ENCODE measurements around the gene CACNA1B. TPM values are rescaled to one million over a fixed set of nuclear protein-coding genes. Genes with fewer than 3 reads are reported as not detected.

The CACNA1B gene
- total RNA-seq, 1 experiment from 2014 or later = 7.8 TPM

GRCh38 chr9:138022121-138022741, 144.6 kb downstream of the CACNA1B start:
- no peaks in the 10 kb centered on the region for H3K79me1 ChIP-seq (ENCODE audit: insufficient read depth, low read depth, low read length, poor library complexity, severe bottlenecking)
- no peak overlapping the region for H4K8ac ChIP-seq (replicated peaks; ENCODE audit: insufficient read length, low read depth, low read length)
- H3K23me2 ChIP-seq (ENCODE audit: insufficient read length, low read depth, low read length, poor library complexity, severe bottlenecking) = peaks cover 4% of the 10 kb centered on the region
- Mint-ChIP-seq H3K27me3 (ENCODE audit: low read depth) (peaks cover 10% of the 10 kb centered on the region), H3K9me3 (no peaks in the 10 kb centered on the region; a peak in 1 of 5 replicates), H3K27ac (no peak overlapping the region; a peak in 1 of 7 replicates), H3K4me3 (peak overlapping the region; percentile 55 to 69), H3K36me3 (ENCODE audit: insufficient read depth in 1 of 3, low read depth in 3 of 3) (peaks cover 15 to 18% (median 17%) of the 10 kb centered on the region in 3 experiments), H3K4me1 (peaks cover 3 to 6% of the 10 kb centered on the region in 2 experiments)
- peak; percentile 83 for TF ChIP-seq CTCF (conservative IDR thresholded peaks at IDR 0.05)
- no peak overlapping the region for H3K14ac ChIP-seq (ENCODE audit: insufficient read depth, low read length)
- DNase-seq = peak; percentile 92
- no peak overlapping the region for H2BK12ac ChIP-seq (ENCODE audit: insufficient read length, low read depth, low read length)
- no peaks in the 10 kb centered on the region for H3K9me3 ChIP-seq (ENCODE audit: control insufficient read depth, low read depth, low read length)
- peak overlapping the region; percentile 14 for H3K4me2 ChIP-seq (ENCODE audit: insufficient read depth, insufficient read length, low read length)
- no peak overlapping the region for H2BK120ac ChIP-seq (ENCODE audit: low read depth, low read length, poor library complexity, severe bottlenecking)
- H2BK5ac ChIP-seq (ENCODE audit: insufficient read length, low read length) = no peak overlapping the region
- WGBS (ENCODE audit: extremely low coverage, insufficient read length, low lambda C conversion rate) = no CpG with 5 or more reads among the region's 17 CpGs
- no peak overlapping the region for H3K18ac ChIP-seq (ENCODE audit: insufficient read length, low read depth, low read length)
- no peak overlapping the region for H3T11ph ChIP-seq (ENCODE audit: low read length)
- H3K9ac ChIP-seq (ENCODE audit: extremely low read depth, insufficient read length, low read length) = no peak overlapping the region
- H3K27ac ChIP-seq (ENCODE audit: insufficient read length, low read depth, low read length) = no peak overlapping the region
- no peak overlapping the region for H2BK20ac ChIP-seq (ENCODE audit: low read depth, low read length, poor library complexity, severe bottlenecking)
- no peaks in the 10 kb centered on the region for H4K20me1 ChIP-seq (ENCODE audit: control insufficient read depth, insufficient read depth, insufficient read length)
- no peak overlapping the region for H3K4ac ChIP-seq (ENCODE audit: low read depth, low read length)
- H2AK5ac ChIP-seq (ENCODE audit: insufficient read length, low read length) = no peak overlapping the region
- no peak overlapping the region for H2AFZ ChIP-seq (ENCODE audit: low read length)
- no peak overlapping the region for H3K23ac ChIP-seq (ENCODE audit: insufficient read length, low read depth, low read length)
- no peaks in the 10 kb centered on the region for H3K4me1 ChIP-seq (ENCODE audit: insufficient read depth, low read length)
- no peak overlapping the region for H3K56ac ChIP-seq (ENCODE audit: insufficient read length, low read depth, low read length)
- H4K5ac ChIP-seq (ENCODE audit: insufficient read length, low read depth, low read length) = no peak overlapping the region
- H2BK15ac ChIP-seq (ENCODE audit: low read depth, low read length) = no peak overlapping the region
- H3K79me2 ChIP-seq (ENCODE audit: insufficient read depth, low read length) = no peaks in the 10 kb centered on the region
- no peak overlapping the region for H4K91ac ChIP-seq (ENCODE audit: insufficient read length, low read depth, low read length)
- no peaks in the 10 kb centered on the region for H3K27me3 ChIP-seq (ENCODE audit: insufficient read depth, low read length)
